Stimulated activated CD8-positive, alpha-beta memory T cell treated with anti-CD3 and anti-CD28 coated beads, Interleukin-2, amount 100 ng/mL, for 48 hours (primary cell): Measurements from ENCODE around the gene BANP.
"Not testable (repeated sequence)": the region's sequence is repeated elsewhere in the genome, so short reads cannot be mapped to it uniquely, and the experiment has no call there.

Source experiments
- DNase-seq, 2 donors: peaks; one replicate each; pipeline ENCODE4 v3.0.0-alpha.2; 2020; ENCODE audit warnings: low read depth in 2 of 2

Gene BANP

GRCh38 chr16:87926246-87927194 lies 24.7 kb upstream of the BANP start:
- peak in 1 of 2 donors; percentile 5 for DNase-seq

- DNase-seq: no peak
Observed at GRCh38 chr16:87927195-87927562, 24.1 kb upstream of the BANP start.

GRCh38 chr16:87929986-87930385 lies 21.2 kb upstream of the BANP start:
- no peak for DNase-seq

- no peak for DNase-seq
Observed at GRCh38 chr16:87930456-87930855, 20.8 kb upstream of the BANP start.

- DNase-seq: no peak
Observed at GRCh38 chr16:87931504-87931903, 19.7 kb upstream of the BANP start.

GRCh38 chr16:87932475-87933139 lies 18.6 kb upstream of the BANP start:
- DNase-seq: not testable (repeated sequence)

GRCh38 chr16:87933140-87933495 lies 18.1 kb upstream of the BANP start:
- DNase-seq: no peak

GRCh38 chr16:87934752-87935425 lies 16.3 kb upstream of the BANP start:
- not testable (repeated sequence) for DNase-seq

GRCh38 chr16:87936016-87936374 lies 15.2 kb upstream of the BANP start:
- not testable (repeated sequence) for DNase-seq

- no peak for DNase-seq
Observed at GRCh38 chr16:87936375-87937230, 14.6 kb upstream of the BANP start, which contains the start of gene CA5A. TSS of gene CA5A (minus strand) at chr16:87936529. CDS start at chr16:87936450, 79 bp downstream.

GRCh38 chr16:87937231-87937542 lies 14.0 kb upstream of the BANP start:
- DNase-seq: not testable (repeated sequence)

GRCh38 chr16:87938412-87938949 lies 12.8 kb upstream of the BANP start:
- DNase-seq: no peak

GRCh38 chr16:87939562-87940423 lies 11.4 kb upstream of the BANP start:
- no peak for DNase-seq

- no peak for DNase-seq
Observed at GRCh38 chr16:87942680-87943079, 8.6 kb upstream of the BANP start.

- no peak for DNase-seq
Observed at GRCh38 chr16:87945351-87946042, 5.7 kb upstream of the BANP start.

- no peak for DNase-seq
Observed at GRCh38 chr16:87946596-87947347, 4.5 kb upstream of the BANP start.

- no peak for DNase-seq
Observed at GRCh38 chr16:87947356-87948118, 3.7 kb upstream of the BANP start.

- DNase-seq: no peak
Observed at GRCh38 chr16:87948119-87948545, 3.1 kb upstream of the BANP start.
